NCI-H510A (cell line): Measurements from ENCODE around the gene MITF.
A peak's percentile ranks its signal among the peaks of the same experiment; 100 is the strongest.

Experiments used
- DNase-seq: peaks from one replicate; lab custom pipeline; 2025; lab: John Stamatoyannopoulos, UW

The MITF gene

GRCh38 chr3:69967156-69967555, 227.9 kb downstream of the MITF start:
- DNase-seq = no peak

- no peak for DNase-seq
Observed at GRCh38 chr3:69970827-69971226, 231.6 kb downstream of the MITF start.

- DNase-seq = no peak
Observed at GRCh38 chr3:69972672-69973071, 233.4 kb downstream of the MITF start.

GRCh38 chr3:69976021-69976420, 236.8 kb downstream of the MITF start:
- DNase-seq = no peak

- no peak for DNase-seq
Observed at GRCh38 chr3:69983546-69984265, 244.4 kb downstream of the MITF start.

GRCh38 chr3:69985266-69985665, 246.0 kb downstream of the MITF start:
- DNase-seq = no peak

- DNase-seq = no peak
Observed at GRCh38 chr3:69986419-69986818, 247.2 kb downstream of the MITF start.

GRCh38 chr3:69987833-69988232, 248.6 kb downstream of the MITF start:
- DNase-seq = no peak

GRCh38 chr3:69993757-69994156, 254.5 kb downstream of the MITF start:
- no peak for DNase-seq

GRCh38 chr3:69994919-69995318, 255.7 kb downstream of the MITF start:
- no peak for DNase-seq

- no peak for DNase-seq
Observed at GRCh38 chr3:69997631-69998307, 258.5 kb downstream of the MITF start.

- no peak for DNase-seq
Observed at GRCh38 chr3:69998759-69999139, 259.5 kb downstream of the MITF start.

GRCh38 chr3:69999140-70000027, 260.1 kb downstream of the MITF start, which contains the start of gene SAMMSON:
Gene SAMMSON (plus strand): TSS chr3:69999733.
- DNase-seq = peak; percentile 12

GRCh38 chr3:70000028-70000410, 260.8 kb downstream of the MITF start:
- DNase-seq = no peak

GRCh38 chr3:70000563-70001081, 261.4 kb downstream of the MITF start:
- peak; percentile 19 for DNase-seq

- no peak for DNase-seq
Observed at GRCh38 chr3:70003119-70003518, 263.9 kb downstream of the MITF start.

GRCh38 chr3:70006089-70006488, 266.8 kb downstream of the MITF start:
- DNase-seq = no peak

- DNase-seq = no peak
Observed at GRCh38 chr3:70010346-70010745, 271.1 kb downstream of the MITF start.

- DNase-seq = no peak
Observed at GRCh38 chr3:70011582-70011981, 272.3 kb downstream of the MITF start.
